Activated T-cell treated with anti-CD3 and anti-CD28 coated beads for 4 hours (primary cell): ENCODE data around the gene OLFM3.

Experiments used
- DNase-seq: peaks from one replicate; pipeline ENCODE4 v3.0.0-alpha.2; 2020

OLFM3 gene

GRCh38 chr1:101843160-101843559, 153.6 kb downstream of the OLFM3 start:
- no peak for DNase-seq

DNA sequence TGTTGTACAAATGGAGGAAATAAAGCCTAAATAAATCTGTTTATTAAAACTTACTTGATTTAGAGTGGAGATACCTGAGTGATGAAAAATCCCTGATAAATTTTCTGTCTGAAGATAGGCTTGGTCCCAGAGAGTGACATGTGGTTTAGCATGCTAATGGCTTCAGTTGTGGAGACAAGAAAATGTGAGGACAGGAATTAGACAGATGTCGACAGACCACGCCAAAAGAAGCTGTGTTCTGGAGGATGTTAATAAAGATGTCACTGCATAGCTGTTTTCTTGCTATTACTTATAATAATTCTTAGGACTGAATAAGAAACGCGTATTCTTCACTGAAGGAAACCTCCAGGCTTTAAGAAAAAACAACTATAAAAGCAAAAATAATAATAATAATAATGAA, 154.9 kb downstream of the OLFM3 start:
- DNase-seq, result no peak

DNA sequence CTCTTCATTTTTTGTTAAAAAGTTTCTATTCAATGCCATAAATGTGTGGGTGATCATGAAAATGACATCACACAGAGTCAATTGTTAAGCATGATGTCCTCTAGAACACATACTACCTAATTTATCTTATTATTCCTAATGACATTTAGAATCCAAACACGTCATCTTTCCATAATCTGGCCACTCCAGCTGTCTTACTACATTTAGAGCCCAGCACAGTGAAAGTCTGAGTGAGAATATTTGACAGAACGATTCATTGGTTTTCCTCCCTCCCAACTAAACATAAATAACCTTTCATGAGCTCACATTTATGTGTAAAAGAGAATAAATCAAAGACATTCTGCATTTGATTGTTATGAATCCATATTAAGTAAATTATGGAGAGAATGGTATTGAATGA, 160.7 kb downstream of the OLFM3 start:
- DNase-seq, result no peak

GRCh38 chr1:101833312-101833711, 163.4 kb downstream of the OLFM3 start:
- DNase-seq, result no peak

GRCh38 chr1:101826416-101826815, 170.3 kb downstream of the OLFM3 start:
- DNase-seq, result no peak

DNA sequence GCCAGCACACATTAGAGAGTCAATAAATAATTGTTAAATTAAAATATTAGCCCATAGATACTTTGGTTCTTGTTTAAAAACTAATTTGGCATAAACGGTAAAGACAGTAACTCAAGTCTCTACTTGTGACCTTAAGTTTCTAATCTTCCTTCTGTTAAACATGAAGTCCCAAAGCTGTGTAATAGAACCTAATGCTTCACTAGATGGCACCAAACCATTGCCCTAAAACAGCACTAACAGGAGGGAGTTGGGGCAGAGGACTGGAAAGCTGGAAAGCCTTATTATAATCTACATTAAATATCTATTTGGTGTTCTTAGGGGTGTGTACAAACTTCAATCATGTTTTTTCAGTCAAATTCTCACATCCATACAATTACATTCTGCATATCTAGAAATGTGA, 176.7 kb downstream of the OLFM3 start:
- no peak for DNase-seq

GRCh38 chr1:101816262-101816661, 180.5 kb downstream of the OLFM3 start:
- DNase-seq, result no peak

GRCh38 chr1:101798417-101798816, 198.3 kb downstream of the OLFM3 start:
- no peak for DNase-seq

GRCh38 chr1:101797722-101798121, 199.0 kb downstream of the OLFM3 start:
- no peak for DNase-seq

- no peak for DNase-seq
Measured at GRCh38 chr1:101781201-101781831, 215.4 kb downstream of the OLFM3 start.

- no peak for DNase-seq
Measured at GRCh38 chr1:101769520-101769919, 227.2 kb downstream of the OLFM3 start.

DNA sequence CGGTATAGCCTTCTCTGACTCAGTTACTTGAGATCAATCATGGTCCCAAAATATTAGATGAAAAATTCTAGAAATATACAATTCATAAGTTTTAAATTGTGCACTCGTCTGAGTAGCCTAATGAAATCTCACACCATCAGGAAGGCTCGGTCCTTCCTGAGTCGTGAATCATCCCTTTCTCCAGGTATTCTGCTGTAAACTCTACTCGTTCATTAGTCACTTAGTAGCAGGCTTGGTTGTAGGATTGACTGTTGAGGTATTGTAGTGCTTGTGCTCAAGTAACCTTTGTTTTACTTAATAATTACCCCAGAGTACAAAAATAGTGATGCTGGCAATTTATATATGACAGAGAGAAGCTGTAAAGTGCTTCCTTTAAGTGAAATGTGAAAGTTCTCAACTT, 238.7 kb downstream of the OLFM3 start:
- no peak for DNase-seq

- DNase-seq, result no peak
Measured at GRCh38 chr1:101756411-101756810, 240.3 kb downstream of the OLFM3 start.
